ENCODE measurements around the gene CYTH3. TPM values are rescaled to one million over a fixed set of nuclear protein-coding genes. Genes with fewer than 3 reads are reported as not detected.

CYTH3 gene
- total RNA-seq: 10 to 100 TPM; 12.3 to 37.7 TPM

DNA sequence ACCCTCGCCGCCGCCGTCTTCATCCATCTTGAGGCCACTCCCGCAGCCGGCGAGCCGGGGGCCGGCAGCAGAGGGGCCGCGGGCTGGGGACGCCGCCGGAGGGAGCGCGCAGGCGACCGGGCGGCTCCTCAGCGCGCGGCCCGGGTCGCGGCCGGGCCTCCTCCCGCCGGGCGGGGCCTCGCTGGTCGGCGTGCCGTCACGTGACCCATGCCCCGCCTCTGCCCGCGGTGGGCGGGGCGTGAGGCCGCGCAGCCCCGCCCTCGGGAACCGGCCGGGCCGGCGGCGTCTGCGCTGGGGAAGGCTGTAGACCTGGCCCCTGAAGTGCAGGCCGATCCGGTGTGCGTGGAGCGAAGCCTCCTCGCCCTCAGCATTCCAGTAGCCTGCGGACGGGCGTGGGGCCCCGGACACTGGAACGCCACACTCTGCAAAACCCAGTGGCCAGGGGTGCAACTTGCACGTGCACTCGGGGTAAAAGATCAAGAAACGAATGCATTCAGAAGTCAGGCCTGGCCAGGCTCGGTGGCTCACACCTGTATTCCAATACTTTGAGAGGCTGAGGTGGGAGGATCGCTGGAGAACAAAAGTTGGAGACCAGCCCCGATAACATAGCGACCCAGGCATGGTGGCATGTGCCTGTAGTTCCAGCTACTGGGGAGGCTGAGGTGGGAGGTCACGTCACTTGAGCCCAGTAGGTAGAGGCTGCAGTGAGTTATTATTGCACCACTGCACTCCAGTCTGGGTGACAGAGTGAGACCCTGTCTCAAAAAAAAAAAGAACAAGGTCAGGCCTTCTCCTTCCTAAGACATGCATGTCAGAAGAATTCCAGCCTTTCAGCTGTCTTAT lies at the start of gene CYTH3:
Gene CYTH3, minus strand, starts transcription at position 144 of the 843 bp plus-strand sequence. Its CDS starts 117 bp downstream, at position 27.
- Histone ChIP-seq H3K4me1 (replicated peaks) (peaks cover 15% of the 10 kb centered on the region), H3K9me3 (no peaks in the 10 kb centered on the region), H3K27me3 (replicated peaks; ENCODE audit: insufficient read depth) (no peaks in the 10 kb centered on the region), H3K4me3 (peak within 1 kb of the TSS; percentile 74 to 89), H3K36me3 (no peaks in the 10 kb centered on the region), H3K27ac (peak within 1 kb of the TSS; percentile 45 to 58)
- TF ChIP-seq CTCF (IDR thresholded peaks at IDR 0.05): no peak
- no peak for TF ChIP-seq POLR2A (IDR thresholded peaks at IDR 0.05)
- no peak for TF ChIP-seq POLR2AphosphoS5 (IDR thresholded peaks at IDR 0.05)
- intact Hi-C loops (cut with DNase I): loop anchor here (5.0 kb wide), 2 partner anchors 45 to 115 kb away; no protein-coding TSS in a partner anchor
- 13% methylated on average over 23 of the region's 67 CpGs for WGBS
- DNase-seq (ENCODE audit: low spot score): peak; percentile 76

GRCh38 chr7:6320791-6321190 lies 48.4 kb upstream of the CYTH3 start:
- TF ChIP-seq CTCF (IDR thresholded peaks at IDR 0.05) (no peak), POLR2AphosphoS5 (IDR thresholded peaks at IDR 0.05) (no peak), POLR2A (IDR thresholded peaks at IDR 0.05) (no peak)
- no peak for DNase-seq (ENCODE audit: low spot score)

DNA sequence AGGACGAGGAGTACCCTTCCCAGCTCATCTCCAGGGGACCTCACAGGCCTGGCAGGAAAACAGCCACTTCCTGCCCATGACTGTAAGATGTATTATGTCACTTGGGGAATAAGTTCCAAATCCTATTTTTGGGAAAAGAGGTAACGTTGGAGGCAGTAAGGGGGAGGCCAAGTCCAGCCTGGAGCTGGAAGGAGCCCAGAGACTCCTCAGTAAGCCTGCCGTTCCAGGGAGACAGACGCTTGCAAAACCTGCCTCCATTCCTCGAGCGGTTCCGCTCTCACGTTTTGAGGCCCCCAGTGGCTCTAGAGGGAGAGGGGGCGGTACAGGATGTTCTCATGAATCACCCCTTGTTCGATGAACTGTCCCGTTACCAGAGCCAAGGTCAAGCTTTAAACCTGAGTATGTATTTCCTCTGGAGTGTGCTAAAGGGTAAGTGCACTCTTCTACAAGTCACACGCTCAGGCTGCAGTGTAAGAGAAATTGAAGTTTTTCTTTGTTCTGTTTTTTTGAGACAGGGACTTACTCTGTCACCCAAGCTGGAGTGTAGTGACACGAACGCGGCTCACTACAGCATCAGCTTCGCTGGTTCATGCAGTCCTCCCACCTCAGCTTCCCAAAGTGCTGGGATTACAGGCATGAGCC lies 45.5 kb upstream of the CYTH3 start:
- H3K9me3 ChIP-seq: no peaks in the 10 kb centered on the region
- H3K36me3 ChIP-seq: no peaks in the 10 kb centered on the region
- WGBS: 34% methylated on average over 16 of the region's 16 CpGs
- H3K4me1 ChIP-seq (replicated peaks): no peaks in the 10 kb centered on the region
- DNase-seq (ENCODE audit: low spot score): no peak
- intact Hi-C loops (cut with DNase I): loop anchor here (5.0 kb wide), 2 partner anchors 46 to 321 kb away; partner anchors contain the start of gene CYTH3
- no peak overlapping the region for H3K4me3 ChIP-seq
- peak overlapping the region in 1 of 2 donors; percentile 14 for H3K27ac ChIP-seq
- H3K27me3 ChIP-seq (replicated peaks; ENCODE audit: insufficient read depth): no peaks in the 10 kb centered on the region
- TF ChIP-seq POLR2AphosphoS5 (IDR thresholded peaks at IDR 0.05) (peak; percentile 59), CTCF (IDR thresholded peaks at IDR 0.05) (no peak)

More at GRCh38 chr7:6320791-6321190, 48.4 kb upstream of the CYTH3 start:
- Histone ChIP-seq H3K27ac (no peak overlapping the region), H3K36me3 (no peaks in the 10 kb centered on the region), H3K4me3 (no peak overlapping the region), H3K9me3 (no peaks in the 10 kb centered on the region), H3K27me3 (replicated peaks; ENCODE audit: insufficient read depth) (no peaks in the 10 kb centered on the region), H3K4me1 (replicated peaks) (no peaks in the 10 kb centered on the region)
- 43% methylated on average over 1 of the region's 1 CpG for WGBS
- intact Hi-C loops (cut with DNase I): no loop called here

GRCh38 chr7:6316226-6316625 lies 43.8 kb upstream of the CYTH3 start:
- Histone ChIP-seq H3K4me3 (no peak overlapping the region), H3K36me3 (no peaks in the 10 kb centered on the region), H3K9me3 (no peaks in the 10 kb centered on the region), H3K27ac (no peak overlapping the region), H3K27me3 (replicated peaks; ENCODE audit: insufficient read depth) (no peaks in the 10 kb centered on the region), H3K4me1 (replicated peaks) (no peaks in the 10 kb centered on the region)
- no peak for TF ChIP-seq POLR2A (IDR thresholded peaks at IDR 0.05)
- no peak for TF ChIP-seq CTCF (IDR thresholded peaks at IDR 0.05)
- no peak for TF ChIP-seq POLR2AphosphoS5 (IDR thresholded peaks at IDR 0.05)
- 61% methylated on average over 6 of the region's 6 CpGs for WGBS
- intact Hi-C loops (cut with DNase I): loop anchor here (5.0 kb wide), 2 partner anchors 44 to 319 kb away; partner anchors contain the start of gene CYTH3
- DNase-seq (ENCODE audit: low spot score): no peak

Measured in prostate gland (tissue), 2 donors.